ENCODE results near the gene TUBD1.

GRCh38 chr17:59858167-59858816 lies 34.5 kb downstream of the TUBD1 start:
- TF ChIP-seq CTCF (IDR thresholded peaks at IDR 0.05) = no peak
- TF ChIP-seq POLR2A (IDR thresholded peaks at IDR 0.05) = no peak
